GM18951 (cell line): ENCODE measurements around the gene UNC13C.

Experiments used
- POLR2A ChIP-seq: IDR thresholded peaks from 4 replicates; pipeline ENCODE4 v1.6.1; 2011; ENCODE audit warnings: mild to moderate bottlenecking; ENCODE audit not compliant: insufficient read length, insufficient read depth; ENCODE audit errors: extremely low read depth
- in situ Hi-C: fragments of 300-500 bp; cut with MboI; formaldehyde crosslinking; loops from one replicate; pipeline ENCODE4 v1.12.0; 2022; ENCODE audit warnings: low sequenced_read_pairs, mixed read lengths, inconsistent platforms; ENCODE audit not compliant: unreplicated experiment

UNC13C gene

GRCh38 chr15:54208786-54209185 is 230.5 kb downstream of the UNC13C start:
- no peak for TF ChIP-seq POLR2A
- in situ Hi-C loops: no loop called here

DNA sequence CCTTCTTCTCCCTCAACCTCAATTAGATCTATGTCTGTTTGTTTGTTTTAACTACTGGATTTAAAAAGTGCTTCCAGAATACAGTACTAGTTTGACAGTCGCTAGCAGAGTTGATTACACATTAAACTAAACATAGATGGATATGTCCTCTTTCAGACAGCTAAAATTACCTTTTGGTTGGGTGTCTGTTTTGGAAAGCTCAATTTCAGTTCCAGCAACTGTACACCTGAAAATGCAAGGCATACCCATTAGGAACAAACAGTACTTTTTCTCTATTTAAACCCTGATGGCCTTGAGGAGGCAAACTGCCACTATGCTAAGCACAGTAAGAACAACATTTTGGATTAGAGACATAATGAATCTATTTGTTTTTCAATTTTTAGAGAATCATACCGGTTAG is 234.4 kb downstream of the UNC13C start:
- in situ Hi-C loops: no loop called here
- TF ChIP-seq POLR2A: no peak

- in situ Hi-C loops: no loop called here
- no peak for TF ChIP-seq POLR2A
Observed at GRCh38 chr15:54226455-54226854, 248.2 kb downstream of the UNC13C start.

DNA sequence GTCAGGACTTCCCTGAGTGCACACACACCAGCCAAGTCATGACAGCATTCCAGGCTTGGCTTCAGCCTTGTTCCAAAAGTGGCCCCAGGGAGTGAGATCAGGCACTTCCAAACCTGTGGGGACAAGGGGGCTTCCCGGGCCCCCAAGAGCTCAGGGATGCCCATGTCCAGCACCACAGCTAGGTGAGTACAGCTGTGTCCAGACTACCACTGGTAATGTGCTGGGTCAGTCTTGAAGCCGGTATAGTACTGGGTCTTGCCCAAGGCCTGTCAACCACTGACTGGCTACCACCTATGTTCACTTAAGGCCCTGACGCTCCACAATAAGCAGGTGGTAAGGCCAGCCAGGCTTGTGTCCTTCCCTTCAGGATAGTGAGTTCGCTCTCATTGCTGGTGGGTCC is 249.3 kb downstream of the UNC13C start:
- in situ Hi-C loops: no loop called here
- TF ChIP-seq POLR2A: no peak

DNA sequence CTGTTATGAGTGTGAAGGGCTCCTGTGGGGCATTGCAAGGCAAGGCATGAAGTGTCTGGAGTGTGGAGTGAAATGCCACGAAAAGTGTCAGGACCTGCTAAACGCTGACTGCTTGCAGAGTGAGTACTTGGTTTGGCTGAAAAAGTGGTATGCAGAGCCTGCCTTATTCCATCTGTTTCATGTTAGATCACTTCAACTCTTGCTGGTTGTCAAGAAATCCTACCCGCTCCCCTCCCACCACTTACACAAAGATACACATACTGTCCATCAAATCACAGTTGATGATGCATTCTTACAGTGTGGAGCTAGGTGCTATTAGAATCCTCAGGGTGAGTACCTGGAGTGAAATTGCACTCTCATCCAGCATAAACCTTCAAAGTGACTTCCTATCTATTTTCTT is 272.1 kb downstream of the UNC13C start:
- no peak for TF ChIP-seq POLR2A
- in situ Hi-C loops: no loop called here

DNA sequence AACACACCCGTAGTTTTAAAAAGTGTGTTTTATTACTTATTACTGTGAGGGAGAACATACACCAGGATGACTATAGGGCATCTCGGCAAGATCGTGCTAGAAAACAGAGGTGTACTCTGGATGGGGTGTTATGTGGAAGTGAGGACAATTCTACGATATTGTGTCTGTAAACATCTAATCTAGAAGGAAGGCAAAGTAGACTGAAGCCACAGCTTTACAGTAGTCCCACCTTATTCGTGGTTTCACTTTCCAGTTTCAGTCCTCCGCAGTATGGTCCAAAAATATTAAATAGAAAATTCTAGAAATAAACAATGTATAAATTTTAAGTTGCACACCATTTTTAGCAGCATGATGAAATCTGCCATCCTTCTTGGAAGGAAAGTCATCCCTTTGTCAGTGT is 277.9 kb downstream of the UNC13C start:
- in situ Hi-C loops: no loop called here
- no peak for TF ChIP-seq POLR2A

DNA sequence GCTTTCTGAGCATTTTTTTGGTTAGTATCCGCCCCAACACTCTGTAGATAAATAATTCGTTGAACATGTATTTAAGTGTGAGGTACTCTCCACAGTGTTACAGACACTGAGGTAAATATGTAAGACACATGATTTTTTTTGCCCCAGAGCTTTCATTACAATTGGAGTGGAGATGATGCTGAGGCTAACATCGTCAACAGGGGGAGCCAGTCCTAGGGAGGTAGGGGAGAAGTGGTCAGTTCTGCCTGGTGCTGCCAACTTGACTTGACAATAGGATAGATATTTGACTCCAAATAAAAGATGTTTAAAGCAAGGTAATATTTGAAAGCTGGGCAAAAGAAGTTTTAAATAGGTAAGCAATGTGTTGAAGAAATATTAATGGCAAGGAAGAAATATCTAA is 295.7 kb downstream of the UNC13C start:
- in situ Hi-C loops: no loop called here
- TF ChIP-seq POLR2A: no peak

DNA sequence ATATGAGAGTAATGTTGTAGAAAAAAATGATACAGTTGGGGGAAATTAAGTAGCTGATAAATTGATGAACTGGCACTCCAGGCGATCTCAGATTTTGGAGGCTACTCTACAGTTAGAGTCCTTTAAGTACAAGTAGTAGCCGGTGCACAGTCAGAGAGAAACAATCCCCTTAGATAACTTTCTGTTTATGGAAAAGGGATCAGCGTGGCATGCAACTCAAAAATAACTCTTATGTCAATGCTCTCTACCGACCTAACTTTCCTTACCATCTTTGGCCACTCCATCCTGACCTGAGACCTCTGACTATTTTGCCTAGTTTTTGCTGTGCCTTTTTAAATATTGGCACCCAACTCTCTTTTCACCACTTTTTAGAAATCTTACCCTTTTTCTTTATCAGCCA is 299.6 kb downstream of the UNC13C start:
- no peak for TF ChIP-seq POLR2A
- in situ Hi-C loops: no loop called here

DNA sequence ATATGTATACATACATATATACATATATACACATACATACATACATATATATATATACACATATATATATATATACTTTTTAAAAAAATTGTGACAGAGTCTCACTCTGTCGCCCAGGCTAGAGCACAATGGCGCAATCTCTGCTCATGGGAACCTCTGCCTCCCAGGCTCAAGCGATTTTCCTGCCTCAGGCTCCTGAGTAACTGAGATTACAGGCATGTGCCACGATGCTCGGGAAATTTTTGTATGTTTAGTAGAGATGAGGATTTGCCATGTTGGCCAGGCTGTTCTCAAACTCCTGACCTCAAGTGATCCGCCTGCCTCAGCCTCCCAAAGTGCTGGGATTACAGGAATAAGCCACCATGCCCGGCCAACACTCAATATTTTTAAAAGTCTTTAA is 302.5 kb downstream of the UNC13C start:
- in situ Hi-C loops: no loop called here
- no peak for TF ChIP-seq POLR2A

DNA sequence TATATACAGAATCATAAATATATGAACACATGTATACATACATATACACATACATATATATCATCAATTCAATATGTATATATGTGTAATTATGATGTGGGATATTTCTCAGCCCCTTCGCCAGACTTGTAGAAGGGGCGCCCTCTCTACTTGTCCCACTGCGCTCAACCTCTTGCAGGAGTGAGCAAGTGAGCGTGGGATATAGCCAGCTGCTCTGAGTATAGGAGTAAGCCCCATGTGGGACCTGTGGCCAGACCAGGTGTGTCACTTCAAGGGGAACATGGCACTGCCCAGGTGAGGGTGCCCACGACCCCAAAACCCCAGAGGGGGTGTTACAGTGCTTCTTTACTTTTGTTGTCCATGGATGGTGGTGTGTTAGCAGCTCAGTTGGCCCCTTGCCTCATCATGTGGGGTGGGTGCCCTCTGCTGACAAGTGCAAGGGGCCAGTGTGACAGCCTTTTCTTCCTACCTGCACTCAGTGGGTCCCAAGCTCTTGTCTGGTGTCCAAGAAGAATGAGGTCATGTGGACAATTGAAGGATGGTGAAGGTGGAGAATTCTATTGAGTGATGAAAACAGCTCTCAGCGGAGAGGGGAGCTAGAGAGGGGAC is 304.1 kb downstream of the UNC13C start:
- in situ Hi-C loops: no loop called here
- TF ChIP-seq POLR2A: no peak

GRCh38 chr15:54288049-54288448 is 309.8 kb downstream of the UNC13C start:
- in situ Hi-C loops: no loop called here
- no peak for TF ChIP-seq POLR2A

GRCh38 chr15:54289590-54290136 is 311.4 kb downstream of the UNC13C start:
- in situ Hi-C loops: no loop called here

GRCh38 chr15:54298396-54298795 is 320.2 kb downstream of the UNC13C start:
- TF ChIP-seq POLR2A: no peak
- in situ Hi-C loops: no loop called here

More at GRCh38 chr15:54289590-54290136, 311.4 kb downstream of the UNC13C start:
- TF ChIP-seq POLR2A: no peak

GRCh38 chr15:54304321-54304720 is 326.1 kb downstream of the UNC13C start:
- in situ Hi-C loops: no loop called here
- no peak for TF ChIP-seq POLR2A
